ENCODE results near the gene LTV1. TPM values are rescaled to one million over a fixed set of nuclear protein-coding genes. Genes with fewer than 3 reads are reported as not detected.

Gene LTV1
- total and polyA plus RNA-seq, 2 of the 4 experiments (the other 2 are of a cell fraction): 11.1 to 19.0 TPM

GRCh38 chr6:143844006-143844405 is 868 bp downstream of the LTV1 start:
- ATAC-seq (ENCODE audit: low read depth) (no peak), DNase-seq (peak; percentile 11)
- no CpG with 5 or more reads among the region's 4 CpGs for WGBS, 2 experiments (ENCODE audit: extremely low coverage in 2 of 2, insufficient read length in 1 of 2)
- ChIA-PET CTCF (interaction anchor here (0.7 to 1.5 kb wide), 2 partner anchors 19 to 193 kb away, joined by 3 to 4 read pairs; no protein-coding TSS in a partner anchor), POLR2A (ENCODE audit: unreplicated experiment) (no interaction called here)
- H4K20me1 ChIP-seq (ENCODE audit: insufficient read depth, low read length): no peaks in the 10 kb centered on the region
- peak overlapping the region; percentile 80 for H2BK5ac ChIP-seq (ENCODE audit: low read depth, low read length, poor library complexity, severe bottlenecking)
- H3K9ac ChIP-seq (ENCODE audit: low read depth, low read length): peak overlapping the region; percentile 97
- H3K27ac ChIP-seq (ENCODE audit: insufficient read depth, low read length): no peak overlapping the region
- no peak overlapping the region for H2BK120ac ChIP-seq (ENCODE audit: low read depth, low read length)
- dilution Hi-C loops (cut with HindIII; ENCODE audit: low sequenced_read_pairs, unreplicated experiment) (no loop called here), in situ Hi-C loops (cut with MboI; ENCODE audit: low sequenced_read_pairs) (no loop called here), intact Hi-C loops (cut with micrococcal nuclease) (loop anchor here (10.0 kb wide), 1 partner anchor 171 kb away; no protein-coding TSS in a partner anchor)
- H2AK5ac ChIP-seq (ENCODE audit: low read depth, low read length): no peak overlapping the region
- no peaks in the 10 kb centered on the region for H3K27me3 ChIP-seq (ENCODE audit: control insufficient read depth, insufficient read depth, low read length)
- peak overlapping the region; percentile 90; the same call in 1 of the 2 replicates for H3K4ac ChIP-seq (ENCODE audit: low read depth, low read length)
- 0 out of 2 replicates have a peak overlapping the region, but pooled peaks have one; percentile 90 for H3K23ac ChIP-seq (ENCODE audit: low read depth, low read length)
- H4K5ac ChIP-seq (ENCODE audit: low read depth, low read length): peak overlapping the region; percentile 73; the same call in 1 of the 2 replicates
- BruUV-seq (replicated peaks): no TSS peak
- H3K9me1 ChIP-seq (ENCODE audit: insufficient read depth, low read length): peaks cover 5% of the 10 kb centered on the region
- H3K18ac ChIP-seq (ENCODE audit: low read depth, low read length): no peak overlapping the region
- H3K4me1 ChIP-seq (ENCODE audit: control insufficient read depth, insufficient read depth, low read length): peaks cover 3% of the 10 kb centered on the region; the same call in 1 of the 2 replicates
- H3K4me3 ChIP-seq (ENCODE audit: insufficient read depth, low read depth, low read length): peak overlapping the region; percentile 86
- H3K36me3 ChIP-seq (ENCODE audit: control insufficient read depth, insufficient read depth, low read length): peaks cover 20% of the 10 kb centered on the region
- H2BK20ac ChIP-seq (ENCODE audit: low read depth, low read length): no peak overlapping the region
- H3K79me1 ChIP-seq (ENCODE audit: low read depth in 1 of 2, low read length in 2 of 2): peaks cover 24 to 42% of the 10 kb centered on the region in 2 experiments; a peak in 3 of 4 replicates
- peak overlapping the region; percentile 94 to 95 for H4K8ac ChIP-seq (ENCODE audit: low read depth in 2 of 2, low read length in 2 of 2)
- no peak overlapping the region for H2AK9ac ChIP-seq (replicated peaks; ENCODE audit: low read depth, low read length, poor library complexity)
- TF ChIP-seq ELK1 (IDR thresholded peaks at IDR 0.05; ENCODE audit: borderline replicate concordance, low read depth, low read length) (no peak), CHD1 (IDR thresholded peaks at IDR 0.05; ENCODE audit: low read depth, low read length) (no peak)
- H4K91ac ChIP-seq (ENCODE audit: insufficient read depth, low read depth, low read length): no peak overlapping the region
- H3K4me2 ChIP-seq (ENCODE audit: low read depth, low read length): peak overlapping the region; percentile 99
- H2BK15ac ChIP-seq (ENCODE audit: low read depth, low read length): no peak overlapping the region
- no peaks in the 10 kb centered on the region for H3K9me3 ChIP-seq (ENCODE audit: control insufficient read depth, insufficient read depth, low read length)
- no peak overlapping the region for H2AFZ ChIP-seq (replicated peaks; ENCODE audit: low read length, poor library complexity)
- H3K56ac ChIP-seq (ENCODE audit: extremely low read depth, insufficient read depth, low read length): peak overlapping the region; percentile 45
- no peak overlapping the region for H3K14ac ChIP-seq (replicated peaks; ENCODE audit: low read depth, low read length)

Measured in IMR-90 (cell line).